ENCODE results near the gene ITIH4.

The ITIH4 gene

DNA sequence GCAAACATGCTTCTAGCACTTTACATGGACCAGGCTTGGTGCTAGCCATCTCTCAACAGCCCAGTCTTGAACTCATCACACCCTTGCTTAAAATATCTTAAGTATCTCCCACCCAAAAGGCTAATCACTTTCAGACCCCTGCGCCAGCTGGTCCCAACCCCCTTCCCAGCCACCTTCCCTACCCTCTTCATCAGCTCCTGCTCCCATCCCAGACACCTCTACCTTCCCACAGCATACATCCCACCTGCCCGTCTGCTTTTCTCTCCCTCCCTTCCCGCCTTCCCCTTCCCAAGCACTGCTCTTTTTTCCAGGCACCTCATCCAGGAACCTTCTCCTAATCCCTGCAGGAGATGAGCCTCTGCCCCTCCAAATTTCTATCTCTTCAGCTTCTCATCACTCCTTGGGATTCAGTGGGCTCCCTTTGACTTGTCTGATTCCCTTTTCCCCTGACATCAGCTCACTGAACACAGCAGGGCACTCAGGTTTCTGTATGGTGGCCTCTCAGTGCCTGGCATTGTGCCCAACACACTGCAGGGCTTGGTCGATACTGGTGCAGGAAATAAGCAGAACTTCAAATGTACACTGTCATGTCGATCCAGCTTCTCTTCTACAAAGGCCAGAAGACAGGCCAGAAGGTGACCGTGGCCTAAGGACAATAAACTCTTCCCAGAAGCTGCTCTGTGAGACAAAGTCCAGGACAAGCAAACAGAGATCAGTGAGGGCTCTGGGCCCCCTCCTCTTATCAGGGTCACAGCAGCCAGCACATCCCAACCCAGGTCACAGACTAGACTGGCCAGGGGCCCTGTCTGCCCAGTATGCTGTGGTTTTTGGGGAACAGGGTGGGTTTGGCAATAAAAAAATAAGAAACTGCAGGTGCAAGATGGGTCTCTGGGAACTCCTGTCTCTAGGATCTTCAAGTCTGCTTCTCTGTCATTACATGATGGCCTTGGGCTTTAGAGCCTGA is 55.3 kb downstream of the ITIH4 start:
- DNase-seq (ENCODE audit: low read depth), result no peak
- TF ChIP-seq, protein P1, sequence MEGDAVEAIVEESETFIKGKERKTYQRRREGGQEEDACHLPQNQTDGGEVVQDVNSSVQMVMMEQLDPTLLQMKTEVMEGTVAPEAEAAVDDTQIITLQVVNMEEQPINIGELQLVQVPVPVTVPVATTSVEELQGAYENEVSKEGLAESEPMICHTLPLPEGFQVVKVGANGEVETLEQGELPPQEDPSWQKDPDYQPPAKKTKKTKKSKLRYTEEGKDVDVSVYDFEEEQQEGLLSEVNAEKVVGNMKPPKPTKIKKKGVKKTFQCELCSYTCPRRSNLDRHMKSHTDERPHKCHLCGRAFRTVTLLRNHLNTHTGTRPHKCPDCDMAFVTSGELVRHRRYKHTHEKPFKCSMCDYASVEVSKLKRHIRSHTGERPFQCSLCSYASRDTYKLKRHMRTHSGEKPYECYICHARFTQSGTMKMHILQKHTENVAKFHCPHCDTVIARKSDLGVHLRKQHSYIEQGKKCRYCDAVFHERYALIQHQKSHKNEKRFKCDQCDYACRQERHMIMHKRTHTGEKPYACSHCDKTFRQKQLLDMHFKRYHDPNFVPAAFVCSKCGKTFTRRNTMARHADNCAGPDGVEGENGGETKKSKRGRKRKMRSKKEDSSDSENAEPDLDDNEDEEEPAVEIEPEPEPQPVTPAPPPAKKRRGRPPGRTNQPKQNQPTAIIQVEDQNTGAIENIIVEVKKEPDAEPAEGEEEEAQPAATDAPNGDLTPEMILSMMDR (IDR thresholded peaks at IDR 0.05; ENCODE audit: low read depth, low read length, missing control alignments), result no peak

DNA sequence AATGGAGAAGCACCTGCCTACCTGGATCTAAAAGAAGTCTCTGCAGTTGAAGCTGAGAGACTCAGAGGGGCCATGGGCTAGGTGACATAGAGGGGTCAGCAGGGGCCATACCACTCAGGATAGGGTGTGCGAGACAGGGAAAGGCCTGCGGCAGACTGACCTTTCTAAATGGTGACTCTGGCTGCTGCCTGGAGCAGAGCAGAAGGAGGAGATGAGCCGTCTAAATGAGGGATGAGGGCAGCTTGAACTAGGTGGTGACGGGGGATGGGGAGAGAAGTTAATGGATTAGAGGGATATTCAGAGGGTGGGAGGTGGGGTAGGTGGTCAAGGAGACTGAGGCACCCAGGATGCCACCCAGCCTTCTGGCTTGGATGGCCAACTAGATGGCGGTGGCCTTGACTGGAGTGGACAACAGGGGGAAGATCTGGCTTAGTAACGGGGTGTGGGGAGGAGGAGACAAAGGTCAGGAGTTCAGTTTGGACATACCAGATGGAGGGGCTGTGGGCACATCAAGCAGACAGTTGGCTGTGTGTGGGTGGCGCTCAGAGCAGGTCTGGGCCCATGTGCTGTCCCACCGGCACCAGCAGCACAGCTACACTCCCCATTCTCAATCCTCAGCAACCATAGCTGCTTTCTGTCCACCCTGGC is 56.3 kb downstream of the ITIH4 start:
- in situ Hi-C loops (cut with HindIII; ENCODE audit: low sequenced_read_pairs), result no loop called here
- no peak for DNase-seq (ENCODE audit: low read depth)
- TF ChIP-seq, protein P1 (IDR thresholded peaks at IDR 0.05; ENCODE audit: low read depth, low read length, missing control alignments), result no peak
- no peak overlapping the region for H3K4me3 ChIP-seq (ENCODE audit: low read depth, low read length)

More for the DNA sequence above, 55.3 kb downstream of the ITIH4 start:
- H3K4me3 ChIP-seq (ENCODE audit: low read depth, low read length), result no peak overlapping the region
- in situ Hi-C loops (cut with HindIII; ENCODE audit: low sequenced_read_pairs), result no loop called here

DNA sequence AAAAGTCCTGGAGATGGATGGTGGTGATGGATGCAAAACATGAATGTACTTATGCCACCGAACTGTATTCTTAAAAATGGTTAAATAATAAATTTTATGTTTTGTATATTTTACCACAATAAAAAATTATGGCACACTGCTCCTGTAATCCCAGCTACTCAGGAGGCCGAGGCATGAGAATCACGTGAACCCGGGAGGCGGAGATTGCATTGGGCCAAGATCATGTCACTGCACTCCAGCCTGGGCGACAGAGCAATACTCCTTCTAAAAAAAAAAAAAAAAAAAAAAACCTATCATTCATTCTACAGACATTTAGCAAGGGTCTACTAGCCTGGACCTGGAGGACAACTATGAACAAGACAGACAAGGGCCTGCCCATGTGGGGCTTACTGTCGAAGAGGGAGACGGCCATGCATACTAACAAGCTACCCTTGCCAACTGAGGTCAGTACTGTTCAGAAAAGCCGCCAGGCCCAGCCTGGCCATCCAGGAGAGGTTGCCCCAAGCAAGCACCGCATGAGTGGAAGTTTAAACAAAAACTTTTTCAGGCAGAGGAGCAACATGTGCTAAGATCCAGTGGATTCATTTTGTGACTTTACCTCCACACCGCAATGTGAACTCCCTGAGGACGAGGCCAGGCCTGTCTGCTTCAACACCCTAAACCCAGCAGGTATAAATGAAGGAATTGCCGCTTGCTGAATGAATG is 57.0 kb downstream of the ITIH4 start:
- DNase-seq (ENCODE audit: low read depth), result no peak
- H3K4me3 ChIP-seq (ENCODE audit: low read depth, low read length), result no peak overlapping the region
- in situ Hi-C loops (cut with HindIII; ENCODE audit: low sequenced_read_pairs), result no loop called here
- TF ChIP-seq, protein P1 (IDR thresholded peaks at IDR 0.05; ENCODE audit: low read depth, low read length, missing control alignments), result no peak

DNA sequence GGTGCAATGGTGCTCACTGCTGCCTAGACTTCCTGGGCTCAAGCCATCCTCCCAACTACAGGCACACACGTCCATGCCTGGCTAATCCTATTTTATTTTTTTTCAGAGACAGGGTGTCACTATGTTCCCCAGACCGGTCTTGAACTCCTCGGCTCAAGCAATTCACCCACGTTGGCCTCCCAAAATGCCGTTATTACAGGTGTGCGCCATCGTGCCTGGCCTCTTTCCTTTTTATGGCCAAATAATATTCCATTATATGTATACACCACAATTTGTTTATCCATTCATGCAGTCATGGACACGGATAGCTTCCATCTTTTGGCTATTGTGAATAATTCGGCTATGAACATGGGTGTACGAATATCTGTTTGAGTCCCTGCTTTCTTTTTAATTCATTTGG is 58.8 kb downstream of the ITIH4 start:
- no peak for DNase-seq (ENCODE audit: low read depth)
- TF ChIP-seq, protein P1 (IDR thresholded peaks at IDR 0.05; ENCODE audit: low read depth, low read length, missing control alignments), result no peak
- no peak overlapping the region for H3K4me3 ChIP-seq (ENCODE audit: low read depth, low read length)
- in situ Hi-C loops (cut with HindIII; ENCODE audit: low sequenced_read_pairs), result no loop called here

DNA sequence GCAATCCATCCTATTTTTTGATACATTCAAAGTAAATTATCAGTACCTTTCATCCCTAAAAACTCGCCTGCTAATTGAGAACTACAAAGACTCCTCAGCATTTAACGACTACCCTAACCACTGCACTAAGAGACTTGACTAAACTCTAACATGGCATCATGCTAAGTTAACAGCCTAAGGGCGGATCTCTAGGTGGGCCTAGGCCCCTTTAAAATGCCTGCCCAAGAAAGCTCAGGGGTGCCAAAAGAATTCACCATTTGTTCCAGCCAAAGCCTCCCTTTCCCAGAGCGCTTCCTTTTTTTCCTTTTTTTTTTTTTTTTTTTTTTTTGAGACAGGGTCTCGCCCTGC is 59.2 kb downstream of the ITIH4 start:
- DNase-seq (ENCODE audit: low read depth), result no peak
- peak overlapping the region; percentile 70 for H3K4me3 ChIP-seq (ENCODE audit: low read depth, low read length)
- TF ChIP-seq, protein P1 (IDR thresholded peaks at IDR 0.05; ENCODE audit: low read depth, low read length, missing control alignments), result no peak
- in situ Hi-C loops (cut with HindIII; ENCODE audit: low sequenced_read_pairs), result no loop called here

Data from astrocyte of the cerebellum (primary cell).